Endothelial cell of umbilical vein (primary cell): ENCODE results near the gene POU6F2. TPM values are rescaled to one million over a fixed set of nuclear protein-coding genes. Genes with fewer than 3 reads are reported as not detected.

Experiments
- BruUV-seq: library from RNA; stranded (reverse); fragments of 400-500 nt; replicated peaks from 2 replicates; lab custom pipeline; 2021; lab: Mats Ljungman, UMichigan
- CTCF ChIA-PET: fragments of 300-600, 350-600 bp; sonication (Branson Sonifier 250); formaldehyde crosslinking; loops from one replicate; lab custom pipeline; 2021; ENCODE audit warnings: antibody characterized with exemption, inconsistent platforms; lab: Charles Lee
- POLR2A ChIA-PET: fragments of 300-600, 350-600 bp; sonication (Branson Sonifier 250); formaldehyde crosslinking; loops from one replicate; lab custom pipeline; 2021; ENCODE audit warnings: antibody characterized with exemption, inconsistent platforms; lab: Charles Lee
- DNase-seq: peaks from one replicate; pipeline ENCODE4 v3.0.0-alpha.2; 2011; ENCODE audit warnings: low read depth, low spot score
- FAIRE-seq: peaks from 2 replicates; lab custom pipeline; 2011; peaks lifted over from hg19 to GRCh38; lab: Jason Lieb, UNC
- H2AFZ ChIP-seq: 2 replicates; pipeline ENCODE4 v1.6.0; 2012; ENCODE audit warnings: low read depth, low read length, control low read depth, inconsistent platforms
- H3K27ac ChIP-seq: 2 replicates; pipeline ENCODE4 v1.5.1; 2011; ENCODE audit warnings: low read depth, mild to moderate bottlenecking, control low read depth, low read length, moderate library complexity; ENCODE audit not compliant: insufficient read depth
- H3K27me3 ChIP-seq, 2 experiments: 2 replicates each; pipeline versions ENCODE4 v1.6.0 to v1.6.1; 2011; ENCODE audit warnings: low read length in 2 of 2, mixed read lengths in 1 of 2; ENCODE audit not compliant: control insufficient read depth in 2 of 2, insufficient read depth in 2 of 2
- H3K36me3 ChIP-seq, 2 experiments: 2 replicates in 1 of 2; 3 replicates in 1 of 2; pipeline ENCODE4 v1.5.1; 2011; ENCODE audit warnings: low read length in 2 of 2, mild to moderate bottlenecking in 1 of 2, moderate library complexity in 1 of 2; ENCODE audit not compliant: control insufficient read depth in 2 of 2, insufficient read depth in 2 of 2; ENCODE audit errors: extremely low read depth in 1 of 2
- H3K4me1 ChIP-seq: 3 replicates; pipeline ENCODE4 v1.5.1; 2011; ENCODE audit warnings: mild to moderate bottlenecking, low read length; ENCODE audit not compliant: control insufficient read depth, insufficient read depth; ENCODE audit errors: extremely low read depth
- H3K4me2 ChIP-seq: 2 replicates; pipeline ENCODE4 v1.6.1; 2011; ENCODE audit warnings: low read length, control low read depth, mixed read lengths; ENCODE audit not compliant: insufficient read depth
- H3K4me3 ChIP-seq, 3 experiments: fragments of 200-600 bp in 1 of 3; sonication (generic), shearing (Covaris generic) in 1 of 3; replicated peaks in 1 of 3; 2 replicates each; pipeline ENCODE4 v1.5.1; 2011 to 2016; ENCODE audit warnings: control low read depth in 3 of 3, low read length in 3 of 3, mild to moderate bottlenecking in 2 of 3, inconsistent platforms in 1 of 3, low read depth in 1 of 3, moderate library complexity in 1 of 3; ENCODE audit not compliant: insufficient read depth in 1 of 3
- H3K79me2 ChIP-seq: 2 replicates; pipeline ENCODE4 v1.6.0; 2012; ENCODE audit warnings: low read length, inconsistent platforms; ENCODE audit not compliant: control insufficient read depth, insufficient read depth
- H3K9ac ChIP-seq: replicated peaks from 2 replicates; pipeline ENCODE3; 2011; ENCODE audit warnings: low read length, control low read depth; ENCODE audit not compliant: insufficient read depth; ENCODE audit errors: extremely low read depth
- H3K9me1 ChIP-seq: replicated peaks from 3 replicates; pipeline ENCODE4 v1.6.0; 2011; ENCODE audit warnings: mild to moderate bottlenecking, low read length; ENCODE audit not compliant: control insufficient read depth, insufficient read depth; ENCODE audit errors: extremely low read depth
- H3K9me3 ChIP-seq: replicated peaks from 2 replicates; pipeline ENCODE4 v1.5.1; 2012; ENCODE audit warnings: low read length, inconsistent platforms; ENCODE audit not compliant: control insufficient read depth, insufficient read depth
- H4K20me1 ChIP-seq: replicated peaks from 2 replicates; pipeline ENCODE3; 2011; ENCODE audit warnings: mild to moderate bottlenecking, low read length; ENCODE audit not compliant: control insufficient read depth, insufficient read depth; ENCODE audit errors: extremely low read depth
- EZH2 ChIP-seq: IDR thresholded peaks from 2 replicates; pipeline ENCODE4 v1.6.1; 2012; ENCODE audit warnings: borderline replicate concordance, low read depth, mild to moderate bottlenecking, moderate library complexity, low read length, inconsistent platforms; ENCODE audit not compliant: severe bottlenecking
- FOS ChIP-seq: IDR thresholded peaks from 2 replicates; pipeline ENCODE4 v1.6.1; 2011; ENCODE audit warnings: mild to moderate bottlenecking, low read length, moderate library complexity, borderline replicate concordance; ENCODE audit not compliant: insufficient read depth
- GATA2 ChIP-seq: IDR thresholded peaks from 2 replicates; pipeline ENCODE4 v1.7.0; 2011; ENCODE audit warnings: low read depth, mild to moderate bottlenecking, moderate library complexity, mixed read lengths, low read length; ENCODE audit not compliant: insufficient read length, insufficient read depth
- JUN ChIP-seq: IDR thresholded peaks from 2 replicates; pipeline ENCODE4 v1.6.1; 2011; ENCODE audit warnings: borderline replicate concordance, low read depth; ENCODE audit not compliant: insufficient read length, insufficient read depth
- MYC ChIP-seq: IDR thresholded peaks from one replicate; pipeline ENCODE4 v1.6.1; 2011; ENCODE audit warnings: mild to moderate bottlenecking, low read depth, low read length
- POLR2A ChIP-seq: IDR thresholded peaks from 2 replicates; pipeline ENCODE4 v1.6.1; 2012; ENCODE audit warnings: low read depth, mild to moderate bottlenecking, control low read depth, low read length
- POLR2AphosphoS5 ChIP-seq: IDR thresholded peaks from 2 replicates; pipeline ENCODE4 v1.6.1; 2012; ENCODE audit warnings: low read depth, mild to moderate bottlenecking, control low read depth, low read length, moderate library complexity; ENCODE audit not compliant: insufficient read depth
- dilution Hi-C: fragments of 300-500 bp; cut with MboI; formaldehyde crosslinking; loops from one replicate; pipeline ENCODE4 v1.15.0; 2019; ENCODE audit warnings: low sequenced_read_pairs; ENCODE audit not compliant: extremely low pct_ligation_motif_present
- intact Hi-C: fragments of 100-400 bp; cut with micrococcal nuclease; formaldehyde crosslinking; loops from one replicate; pipeline ENCODE4 v1.10.0; 2022
- polyA plus RNA-seq, 4 experiments: library from polyadenylated mRNA; depleted of rRNA in 3 of 4; stranded (reverse) in 3 of 4; unstranded in 1 of 4; fragments of >200 nt; gene quantifications; 2 replicates each; pipeline versions ENCODE4 v1.2.1 to v1.2.3, GENCODE V29; 2011 to 2012; ENCODE audit warnings: missing spikeins in 1 of 4
- total RNA-seq: library from RNA; stranded (reverse); gene quantifications from 2 replicates; pipeline ENCODE4 v1.2.3, GENCODE V29; 2021
- TF ChIP-seq, protein P1 (sequence below), 2 donors: IDR thresholded peaks; 1 replicate in 1 of 2; 2 replicates in 1 of 2; pipeline ENCODE4 v1.5.1; 2011; ENCODE audit warnings: low read length in 2 of 2, mild to moderate bottlenecking in 2 of 2, moderate library complexity in 2 of 2, control low read depth in 1 of 2, inconsistent platforms in 1 of 2, low read depth in 1 of 2; ENCODE audit not compliant: insufficient read depth in 1 of 2; ENCODE audit errors: extremely low read depth in 1 of 2
- TF ChIP-seq, protein P2 (sequence below): IDR thresholded peaks from 2 replicates; pipeline ENCODE4 v1.6.1; 2011; ENCODE audit not compliant: insufficient read depth, insufficient read length

Gene POU6F2
- total and polyA plus RNA-seq, 2 donors (not counting 3 experiments of a cell fraction or from before 2014, with no cell fraction given), result 0.29 TPM; not detected in 1

DNA sequence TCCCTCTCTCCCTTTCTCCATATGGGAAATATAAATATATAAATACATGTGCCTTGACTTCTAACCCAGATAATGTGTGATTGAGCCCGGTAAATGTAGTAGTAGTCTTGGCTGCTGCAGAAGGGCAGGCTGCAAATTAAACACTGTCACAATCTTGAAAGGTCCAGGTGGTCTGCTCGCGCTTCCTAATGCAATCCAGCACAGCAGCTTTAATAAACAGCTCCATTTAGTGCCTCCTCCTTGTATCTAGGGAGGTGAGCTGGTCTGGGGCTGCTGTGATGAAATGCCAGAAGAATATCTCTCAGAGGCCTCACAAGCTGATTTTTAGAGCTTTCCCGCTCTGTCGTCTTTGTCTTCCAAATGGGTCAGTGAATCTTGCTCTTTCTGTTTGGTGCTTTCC, 782 bp downstream of the POU6F2 start:
- POLR2A ChIA-PET, result no interaction called here

DNA sequence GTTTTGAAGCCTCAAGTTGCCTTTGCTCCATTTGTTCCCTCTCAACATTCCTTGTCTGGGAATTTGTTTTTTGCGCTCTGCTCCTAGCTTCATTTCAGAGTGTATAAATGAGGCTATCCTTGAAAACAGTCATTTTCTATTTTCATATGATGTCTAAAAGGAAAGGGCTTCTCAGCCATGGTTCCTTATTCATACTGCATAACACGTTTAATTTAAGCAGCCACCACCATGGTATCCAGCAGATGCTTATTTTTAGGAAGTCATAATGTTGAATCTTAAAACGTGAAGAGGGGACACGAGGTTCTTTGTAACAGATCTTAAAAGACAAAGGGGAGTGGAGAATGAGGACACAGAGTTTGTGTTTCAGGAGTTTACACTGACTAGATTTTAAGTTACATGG, 14.5 kb downstream of the POU6F2 start:
- intact Hi-C loops, result no loop called here
- Histone ChIP-seq H3K9ac (no peak overlapping the region), H3K36me3 (no peaks in the 10 kb centered on the region), H3K79me2 (no peaks in the 10 kb centered on the region), H4K20me1 (no peaks in the 10 kb centered on the region), H3K27me3 (peaks cover 4 to 6% of the 10 kb centered on the region in 2 experiments), H3K9me1 (no peaks in the 10 kb centered on the region), H3K4me3 (no peak overlapping the region), H3K4me2 (no peak overlapping the region), H3K4me1 (no peaks in the 10 kb centered on the region), H2AFZ (no peak overlapping the region), H3K27ac (no peak overlapping the region), H3K9me3 (no peaks in the 10 kb centered on the region)
- no TSS peak for BruUV-seq
- ChIA-PET CTCF (no interaction called here), POLR2A (no interaction called here)
- TF ChIP-seq, protein P1, sequence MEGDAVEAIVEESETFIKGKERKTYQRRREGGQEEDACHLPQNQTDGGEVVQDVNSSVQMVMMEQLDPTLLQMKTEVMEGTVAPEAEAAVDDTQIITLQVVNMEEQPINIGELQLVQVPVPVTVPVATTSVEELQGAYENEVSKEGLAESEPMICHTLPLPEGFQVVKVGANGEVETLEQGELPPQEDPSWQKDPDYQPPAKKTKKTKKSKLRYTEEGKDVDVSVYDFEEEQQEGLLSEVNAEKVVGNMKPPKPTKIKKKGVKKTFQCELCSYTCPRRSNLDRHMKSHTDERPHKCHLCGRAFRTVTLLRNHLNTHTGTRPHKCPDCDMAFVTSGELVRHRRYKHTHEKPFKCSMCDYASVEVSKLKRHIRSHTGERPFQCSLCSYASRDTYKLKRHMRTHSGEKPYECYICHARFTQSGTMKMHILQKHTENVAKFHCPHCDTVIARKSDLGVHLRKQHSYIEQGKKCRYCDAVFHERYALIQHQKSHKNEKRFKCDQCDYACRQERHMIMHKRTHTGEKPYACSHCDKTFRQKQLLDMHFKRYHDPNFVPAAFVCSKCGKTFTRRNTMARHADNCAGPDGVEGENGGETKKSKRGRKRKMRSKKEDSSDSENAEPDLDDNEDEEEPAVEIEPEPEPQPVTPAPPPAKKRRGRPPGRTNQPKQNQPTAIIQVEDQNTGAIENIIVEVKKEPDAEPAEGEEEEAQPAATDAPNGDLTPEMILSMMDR (IDR thresholded peaks at IDR 0.05; ENCODE audit: extremely low read depth in 1 of 2, insufficient read depth in 1 of 2, low read depth in 1 of 2, low read length in 2 of 2), result no peak
- TF ChIP-seq, protein P2, sequence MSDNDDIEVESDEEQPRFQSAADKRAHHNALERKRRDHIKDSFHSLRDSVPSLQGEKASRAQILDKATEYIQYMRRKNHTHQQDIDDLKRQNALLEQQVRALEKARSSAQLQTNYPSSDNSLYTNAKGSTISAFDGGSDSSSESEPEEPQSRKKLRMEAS, result no peak
- TF ChIP-seq FOS (no peak), POLR2A (no peak), GATA2 (no peak), MYC (no peak), POLR2AphosphoS5 (no peak), JUN (no peak), EZH2 (no peak)
- DNase-seq (no peak), FAIRE-seq (no peak)
- dilution Hi-C loops, result no loop called here

More for the DNA sequence above, 782 bp downstream of the POU6F2 start:
- DNase-seq (no peak), FAIRE-seq (no peak)
- Histone ChIP-seq H3K79me2 (no peaks in the 10 kb centered on the region), H2AFZ (no peak overlapping the region), H3K4me3 (no peak overlapping the region), H3K9ac (no peak overlapping the region), H3K9me1 (no peaks in the 10 kb centered on the region), H4K20me1 (no peaks in the 10 kb centered on the region), H3K27me3 (peaks cover 7 to 31% of the 10 kb centered on the region in 2 experiments), H3K4me1 (no peaks in the 10 kb centered on the region), H3K9me3 (no peaks in the 10 kb centered on the region), H3K36me3 (no peaks in the 10 kb centered on the region), H3K27ac (no peak overlapping the region), H3K4me2 (no peak overlapping the region)
- TF ChIP-seq POLR2A (no peak), MYC (no peak), POLR2AphosphoS5 (no peak), JUN (no peak), EZH2 (no peak)
- TF ChIP-seq, protein P2, result no peak
- no TSS peak for BruUV-seq
- dilution Hi-C loops (no loop called here), intact Hi-C loops (no loop called here)
- CTCF ChIA-PET, result interaction anchor here (0.7 to 1.4 kb wide), 2 partner anchors 27 to 69 kb away, joined by 3 read pairs; partner anchors contain the start of gene VPS41
